ENCODE measurements around the gene RABEPK.

GRCh38 chr9:125238127-125238914, 38.0 kb downstream of the RABEPK start:
- TF ChIP-seq CTCF (IDR thresholded peaks at IDR 0.05 in 2 of 3, conservative IDR thresholded peaks at IDR 0.05 in 1 of 3; ENCODE audit: control insufficient read depth in 2 of 3, extremely low read depth in 1 of 3, insufficient read depth in 1 of 3, low read depth in 3 of 3, low read length in 3 of 3) (no peak), MXI1 (IDR thresholded peaks at IDR 0.05; ENCODE audit: low read depth, low read length) (no peak)
